Epithelial cell of proximal tubule (primary cell): ENCODE measurements around the gene MTHFD1. TPM values are rescaled to one million over a fixed set of nuclear protein-coding genes. Genes with fewer than 3 reads are reported as not detected.

Experiments
- DNase-seq: peaks from one replicate; pipeline ENCODE4 v3.0.0-alpha.2; 2011; ENCODE audit warnings: low read depth
- H3K4me3 ChIP-seq: 2 replicates; pipeline ENCODE4 v1.5.1; 2011; ENCODE audit warnings: low read depth, mild to moderate bottlenecking, low read length
- total RNA-seq: library from RNA; depleted of rRNA; stranded (reverse); fragments of >200 nt; gene quantifications from 2 replicates; pipeline ENCODE4 v1.2.3, GENCODE V29; 2015
- TF ChIP-seq, protein P1 (sequence below): conservative IDR thresholded peaks from 2 replicates; pipeline ENCODE4 v1.5.1; 2012; ENCODE audit warnings: low read depth, mild to moderate bottlenecking, low read length

Gene MTHFD1
- total RNA-seq, 1 donor from 2014 or later: 42.1 TPM

DNA sequence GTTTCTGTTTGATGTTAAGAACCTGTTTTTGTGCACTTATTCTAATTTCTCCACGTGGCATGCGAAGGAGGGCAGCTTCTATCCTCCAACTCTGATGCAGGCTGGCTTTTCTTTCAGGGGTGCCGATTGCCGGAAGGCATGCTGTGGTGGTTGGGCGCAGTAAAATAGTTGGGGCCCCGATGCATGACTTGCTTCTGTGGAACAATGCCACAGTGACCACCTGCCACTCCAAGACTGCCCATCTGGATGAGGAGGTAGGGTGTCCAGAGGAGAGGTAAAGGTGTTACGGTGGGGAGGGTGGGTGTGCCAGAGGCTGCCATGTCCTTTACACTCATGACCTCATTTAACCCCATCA is 29.6 kb downstream of the MTHFD1 start:
- no peak overlapping the region for H3K4me3 ChIP-seq
- no peak for DNase-seq
- TF ChIP-seq, protein P1, sequence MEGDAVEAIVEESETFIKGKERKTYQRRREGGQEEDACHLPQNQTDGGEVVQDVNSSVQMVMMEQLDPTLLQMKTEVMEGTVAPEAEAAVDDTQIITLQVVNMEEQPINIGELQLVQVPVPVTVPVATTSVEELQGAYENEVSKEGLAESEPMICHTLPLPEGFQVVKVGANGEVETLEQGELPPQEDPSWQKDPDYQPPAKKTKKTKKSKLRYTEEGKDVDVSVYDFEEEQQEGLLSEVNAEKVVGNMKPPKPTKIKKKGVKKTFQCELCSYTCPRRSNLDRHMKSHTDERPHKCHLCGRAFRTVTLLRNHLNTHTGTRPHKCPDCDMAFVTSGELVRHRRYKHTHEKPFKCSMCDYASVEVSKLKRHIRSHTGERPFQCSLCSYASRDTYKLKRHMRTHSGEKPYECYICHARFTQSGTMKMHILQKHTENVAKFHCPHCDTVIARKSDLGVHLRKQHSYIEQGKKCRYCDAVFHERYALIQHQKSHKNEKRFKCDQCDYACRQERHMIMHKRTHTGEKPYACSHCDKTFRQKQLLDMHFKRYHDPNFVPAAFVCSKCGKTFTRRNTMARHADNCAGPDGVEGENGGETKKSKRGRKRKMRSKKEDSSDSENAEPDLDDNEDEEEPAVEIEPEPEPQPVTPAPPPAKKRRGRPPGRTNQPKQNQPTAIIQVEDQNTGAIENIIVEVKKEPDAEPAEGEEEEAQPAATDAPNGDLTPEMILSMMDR: no peak

DNA sequence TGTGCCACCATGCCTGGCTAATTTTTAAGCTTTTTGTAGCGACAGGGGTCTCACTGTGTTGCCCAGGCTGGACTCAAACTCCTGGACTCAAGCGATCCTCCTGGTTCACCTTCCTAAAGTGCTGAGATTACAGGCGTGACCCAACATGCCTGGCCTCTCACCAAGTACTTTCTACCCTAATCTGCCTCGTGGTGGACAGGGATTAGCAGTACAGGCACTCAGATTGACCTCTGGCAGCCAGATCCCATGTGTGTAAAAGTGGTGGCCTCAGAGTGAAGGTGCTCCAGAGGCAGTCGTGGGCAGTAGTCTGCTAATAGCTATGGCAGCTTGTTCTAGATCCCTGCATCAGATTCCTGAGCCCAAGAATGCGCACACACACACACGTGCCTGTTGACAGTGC is 30.9 kb downstream of the MTHFD1 start:
- DNase-seq: no peak
- TF ChIP-seq, protein P1: no peak
- no peak overlapping the region for H3K4me3 ChIP-seq

DNA sequence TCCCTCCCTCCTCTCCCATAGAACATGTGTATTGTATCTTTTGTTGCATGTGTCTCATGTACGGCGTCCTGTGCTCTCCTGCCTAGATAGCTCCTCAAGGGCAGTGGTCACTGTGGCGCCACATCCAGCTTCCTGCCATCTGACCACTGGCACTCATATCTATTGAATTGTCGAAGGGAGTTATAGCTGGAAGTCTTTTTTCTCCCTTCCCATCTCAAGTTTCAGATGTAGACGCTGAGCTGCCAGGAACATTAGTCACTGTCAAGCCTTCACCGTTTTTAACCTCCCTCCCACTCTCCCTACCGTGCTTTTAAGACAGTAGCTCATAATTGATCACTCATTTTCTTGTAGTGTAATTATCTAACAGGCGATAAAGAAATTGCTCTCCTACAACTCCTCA is 33.0 kb downstream of the MTHFD1 start:
- no peak overlapping the region for H3K4me3 ChIP-seq
- no peak for DNase-seq
- TF ChIP-seq, protein P1: no peak

DNA sequence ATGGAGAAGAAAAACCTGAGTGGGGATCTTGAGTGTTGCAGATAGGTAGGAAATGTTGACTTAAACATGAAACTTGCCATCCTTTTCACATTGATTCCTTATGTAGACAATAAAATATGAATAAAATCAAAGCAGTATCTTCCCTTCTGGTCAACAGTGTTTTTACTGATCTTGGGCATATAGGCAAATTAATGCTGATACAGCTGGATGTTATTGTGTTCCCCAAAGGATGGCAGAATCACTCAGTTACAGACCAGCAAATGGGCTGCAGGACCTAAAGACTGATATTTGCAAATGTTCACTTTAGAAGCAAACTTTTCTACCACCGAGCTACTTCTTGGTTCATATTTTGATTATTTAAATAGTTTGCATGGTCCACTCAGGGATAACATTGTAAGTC is 33.9 kb downstream of the MTHFD1 start:
- H3K4me3 ChIP-seq: no peak overlapping the region
- DNase-seq: no peak
- TF ChIP-seq, protein P1: no peak

DNA sequence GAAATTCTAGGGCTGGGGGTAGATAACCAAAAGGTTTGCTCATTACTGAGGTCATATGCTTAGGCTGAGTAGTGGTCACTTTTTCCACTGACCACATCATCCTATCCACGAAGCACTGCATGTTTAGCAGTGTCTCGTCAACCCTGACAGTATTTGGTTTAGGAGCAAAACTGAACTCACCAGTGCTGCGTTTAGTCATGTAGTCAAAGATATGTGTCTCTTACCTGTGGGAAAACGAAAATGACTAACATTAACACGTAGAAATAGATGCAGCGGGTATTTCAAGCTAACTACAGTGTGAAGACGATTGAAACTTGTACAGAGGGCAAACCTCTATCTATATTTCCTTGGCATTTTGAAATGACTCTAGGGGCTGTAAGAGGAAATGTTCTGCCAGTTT is 34.6 kb downstream of the MTHFD1 start:
- TF ChIP-seq, protein P1: no peak
- no peak for DNase-seq
- H3K4me3 ChIP-seq: no peak overlapping the region

DNA sequence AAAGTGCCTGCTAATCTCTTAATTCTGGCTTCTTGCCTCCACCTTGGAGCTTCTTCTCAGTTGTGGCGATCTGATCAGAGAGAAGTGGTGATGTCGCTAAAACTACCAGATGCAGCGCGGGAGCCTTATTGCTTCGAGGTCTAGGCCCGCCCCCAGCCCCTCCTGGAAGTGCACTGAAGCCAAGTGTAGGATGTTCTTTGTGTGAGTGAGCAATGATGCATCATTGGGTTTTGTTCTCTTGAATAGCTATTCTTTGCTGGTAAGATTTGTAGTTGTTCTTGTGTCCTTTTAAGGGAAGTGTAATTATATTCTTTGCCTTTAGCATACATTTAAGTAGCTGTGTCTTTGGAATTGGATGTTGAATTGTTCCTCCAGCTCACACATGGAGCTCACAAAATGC is 35.8 kb downstream of the MTHFD1 start:
- H3K4me3 ChIP-seq: no peak overlapping the region
- TF ChIP-seq, protein P1: no peak
- DNase-seq: no peak

DNA sequence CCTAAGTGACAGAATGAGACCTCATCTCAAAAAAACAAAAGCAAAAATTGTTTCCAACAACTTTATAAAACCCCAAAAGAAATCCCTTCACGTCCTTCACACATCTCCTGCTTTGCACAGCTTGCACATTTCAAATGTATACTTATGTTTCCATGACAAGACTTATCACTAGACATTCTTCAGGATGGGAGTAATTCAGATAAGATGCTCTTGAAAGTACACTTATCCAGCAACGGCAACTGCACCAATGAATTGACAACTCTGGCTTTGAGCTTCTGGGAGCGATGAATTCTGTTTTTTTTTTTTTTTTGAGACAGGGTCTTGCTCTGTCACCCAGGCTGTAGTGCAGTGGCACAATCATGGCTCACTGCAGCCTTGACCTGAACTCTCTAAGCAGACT is 46.4 kb downstream of the MTHFD1 start:
- TF ChIP-seq, protein P1: no peak
- H3K4me3 ChIP-seq: no peak overlapping the region
- no peak for DNase-seq
